Fibroblast of villous mesenchyme (primary cell): ENCODE results near the gene OPTC. TPM values are rescaled to one million over a fixed set of nuclear protein-coding genes. Genes with fewer than 3 reads are reported as not detected.

Experiments used
- DNase-seq: peaks from one replicate; pipeline ENCODE4 v3.0.0-alpha.2; 2010; ENCODE audit warnings: low read depth
- H3K4me3 ChIP-seq: 2 replicates; pipeline ENCODE4 v1.5.1; 2011; ENCODE audit warnings: low read depth, mild to moderate bottlenecking, low read length
- total RNA-seq: library from RNA; depleted of rRNA; stranded (reverse); fragments of >200 nt; gene quantifications from 2 replicates; pipeline ENCODE4 v1.2.3, GENCODE V29; 2012
- TF ChIP-seq, protein P1 (sequence below): IDR thresholded peaks from 2 replicates; pipeline ENCODE4 v1.5.1; 2012; ENCODE audit warnings: low read depth, mild to moderate bottlenecking, low read length; ENCODE audit not compliant: insufficient read depth

OPTC gene
- total RNA-seq, 1 donor: not detected

DNA sequence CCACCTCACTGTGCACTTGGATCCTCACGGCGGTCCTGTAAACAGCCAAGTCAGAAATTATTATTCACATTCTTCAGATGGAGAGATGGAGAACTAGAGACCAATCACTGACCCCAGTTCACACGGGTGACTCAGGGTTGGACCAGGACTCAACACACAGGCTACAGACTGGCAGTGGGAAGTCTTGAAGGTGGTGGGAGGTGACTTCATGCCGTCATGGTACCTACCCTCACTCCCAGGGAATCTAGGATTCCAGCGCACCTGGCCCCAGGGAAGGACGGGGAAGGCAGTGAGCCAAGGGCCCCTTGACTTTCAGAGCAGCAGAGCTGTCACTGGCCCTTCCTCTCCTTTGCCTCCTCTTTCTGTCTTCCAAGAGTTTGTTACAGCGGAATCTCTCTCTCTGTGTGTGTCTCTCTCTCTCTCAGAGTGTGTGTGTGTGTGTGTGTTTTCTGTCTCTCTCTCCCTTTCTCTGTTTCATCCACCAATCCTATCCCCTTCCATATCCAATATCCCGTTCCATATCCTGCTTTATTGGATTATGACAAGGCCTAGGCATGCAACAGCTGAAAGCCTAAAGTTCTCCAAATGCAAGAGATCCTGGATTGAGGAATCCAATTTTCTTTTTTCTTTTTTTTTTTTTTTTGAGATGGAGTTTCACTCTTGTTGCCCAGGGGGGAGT, 11.7 kb downstream of the OPTC start:
- TF ChIP-seq, protein P1, sequence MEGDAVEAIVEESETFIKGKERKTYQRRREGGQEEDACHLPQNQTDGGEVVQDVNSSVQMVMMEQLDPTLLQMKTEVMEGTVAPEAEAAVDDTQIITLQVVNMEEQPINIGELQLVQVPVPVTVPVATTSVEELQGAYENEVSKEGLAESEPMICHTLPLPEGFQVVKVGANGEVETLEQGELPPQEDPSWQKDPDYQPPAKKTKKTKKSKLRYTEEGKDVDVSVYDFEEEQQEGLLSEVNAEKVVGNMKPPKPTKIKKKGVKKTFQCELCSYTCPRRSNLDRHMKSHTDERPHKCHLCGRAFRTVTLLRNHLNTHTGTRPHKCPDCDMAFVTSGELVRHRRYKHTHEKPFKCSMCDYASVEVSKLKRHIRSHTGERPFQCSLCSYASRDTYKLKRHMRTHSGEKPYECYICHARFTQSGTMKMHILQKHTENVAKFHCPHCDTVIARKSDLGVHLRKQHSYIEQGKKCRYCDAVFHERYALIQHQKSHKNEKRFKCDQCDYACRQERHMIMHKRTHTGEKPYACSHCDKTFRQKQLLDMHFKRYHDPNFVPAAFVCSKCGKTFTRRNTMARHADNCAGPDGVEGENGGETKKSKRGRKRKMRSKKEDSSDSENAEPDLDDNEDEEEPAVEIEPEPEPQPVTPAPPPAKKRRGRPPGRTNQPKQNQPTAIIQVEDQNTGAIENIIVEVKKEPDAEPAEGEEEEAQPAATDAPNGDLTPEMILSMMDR: no peak
- H3K4me3 ChIP-seq: no peak overlapping the region
- DNase-seq: no peak

DNA sequence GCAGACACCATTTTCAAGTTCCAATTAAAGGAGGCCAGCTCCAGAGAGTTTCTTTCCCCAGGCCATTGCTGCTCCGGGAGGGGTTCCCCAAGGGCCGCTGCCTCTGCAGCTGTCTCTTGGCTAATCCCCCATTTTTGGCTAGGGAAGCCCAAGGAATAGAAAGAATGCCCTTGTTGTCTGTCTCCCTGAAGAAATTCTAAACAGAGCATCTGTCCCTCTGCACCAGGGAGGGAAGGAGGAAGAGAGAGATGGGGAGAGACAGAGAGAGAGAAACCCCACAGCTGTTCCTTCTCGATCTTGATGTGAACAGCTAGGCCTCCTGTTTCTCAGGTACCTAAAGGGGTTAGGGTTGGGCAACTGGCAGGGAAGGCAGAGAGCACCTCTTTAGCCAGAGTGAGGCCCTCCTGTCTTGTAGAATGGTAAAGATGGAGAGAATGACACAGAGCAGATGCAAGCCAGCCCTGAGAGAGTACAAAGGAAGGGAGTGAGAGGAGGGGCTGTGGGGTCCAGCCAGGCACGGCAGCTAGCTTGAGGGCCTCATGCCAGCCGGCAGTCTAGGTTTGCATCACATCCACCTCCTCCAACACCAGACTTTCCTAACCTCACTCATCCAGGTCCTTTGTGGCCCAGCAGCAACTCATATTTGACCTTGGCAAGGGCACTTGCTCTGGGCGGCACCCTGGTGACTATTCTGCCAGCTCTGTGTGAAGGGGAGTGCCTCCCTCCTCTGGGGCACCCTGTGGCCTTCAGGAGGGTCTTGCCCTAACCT, 13.1 kb downstream of the OPTC start:
- no peak overlapping the region for H3K4me3 ChIP-seq
- peak; percentile 19 for DNase-seq
- TF ChIP-seq, protein P1: no peak

- TF ChIP-seq, protein P1: no peak
- no peak for DNase-seq
- H3K4me3 ChIP-seq: no peak overlapping the region
These were observed 13.8 kb downstream of the OPTC start for GRCh38 chr1:203507759-203508158.

DNA sequence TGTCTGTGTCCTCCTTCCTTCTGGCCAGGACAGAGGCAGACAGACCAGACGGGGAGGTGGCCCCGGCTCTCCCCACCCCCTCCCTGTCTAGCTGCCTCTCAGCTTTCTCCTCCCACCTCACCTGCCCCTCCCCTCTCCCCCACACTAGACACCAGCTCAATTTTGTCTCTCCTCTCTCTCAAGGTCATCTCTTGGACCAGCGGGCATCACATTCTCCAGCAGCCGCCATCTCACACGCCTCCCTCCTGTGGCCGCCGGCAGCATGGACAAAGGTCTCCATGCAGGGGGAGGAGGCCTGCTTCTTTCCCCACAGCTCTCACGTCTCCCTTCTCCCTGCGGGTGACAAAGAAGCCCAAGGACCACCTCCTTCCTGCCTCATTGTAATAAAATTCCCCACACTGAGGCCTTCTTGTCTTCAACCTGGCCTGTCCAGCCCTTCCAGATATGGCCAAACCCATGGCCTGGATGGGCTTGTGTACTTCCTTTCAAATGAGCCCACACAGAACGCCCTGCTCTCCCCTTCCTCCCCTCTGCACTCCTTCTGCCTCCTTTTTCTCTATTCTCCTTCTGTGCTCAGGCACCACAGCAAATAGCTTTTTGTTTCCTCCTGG, 14.6 kb downstream of the OPTC start:
- DNase-seq: no peak
- H3K4me3 ChIP-seq: no peak overlapping the region
- TF ChIP-seq, protein P1: no peak

- H3K4me3 ChIP-seq: no peak overlapping the region
- TF ChIP-seq, protein P1: no peak
- DNase-seq: no peak
These were observed 15.2 kb downstream of the OPTC start for GRCh38 chr1:203509135-203509534.

- TF ChIP-seq, protein P1: no peak
- no peak overlapping the region for H3K4me3 ChIP-seq
- no peak for DNase-seq
These were observed 17.6 kb downstream of the OPTC start for GRCh38 chr1:203511513-203511912.
